ENCODE data around the gene LHFPL6.

LHFPL6 gene

DNA sequence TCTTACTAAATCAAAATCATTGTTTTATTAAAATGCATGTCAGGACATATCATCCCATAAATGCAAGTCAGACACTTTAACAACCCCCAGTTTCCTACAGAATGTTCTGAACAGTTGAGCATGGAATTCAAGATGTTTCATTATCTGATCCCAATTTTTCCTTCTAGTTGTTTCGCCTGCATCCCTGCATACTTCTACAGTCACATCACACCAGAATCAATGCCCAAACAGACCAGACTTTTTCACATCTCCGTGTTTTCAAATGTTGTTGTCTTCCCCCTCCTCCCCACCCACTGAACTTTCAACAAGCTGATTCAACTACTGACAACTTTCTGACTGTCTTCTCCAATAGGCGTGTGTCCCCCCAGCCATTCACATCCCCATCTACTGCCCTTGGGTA is 48.6 kb downstream of the LHFPL6 start:
- no peak for DNase-seq (ENCODE audit: low spot score)

DNA sequence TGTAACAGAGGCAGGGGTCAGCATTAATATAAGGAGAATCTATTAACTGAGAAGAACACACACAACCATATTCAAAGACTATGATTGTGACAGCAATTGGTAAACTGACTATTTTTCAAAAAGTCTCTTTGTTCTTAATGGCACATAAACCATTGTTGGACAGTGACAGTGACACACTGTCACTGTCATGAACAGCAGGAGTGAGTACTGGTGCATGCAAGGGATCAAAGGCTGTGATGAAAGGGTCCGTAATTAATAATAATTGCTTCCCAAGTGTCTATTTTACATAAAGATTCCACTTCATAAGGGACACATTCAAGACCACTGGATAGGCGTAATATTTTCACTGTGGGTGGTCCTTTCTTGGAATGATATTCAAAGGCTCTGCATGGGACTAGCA is 50.7 kb downstream of the LHFPL6 start:
- DNase-seq (ENCODE audit: low spot score): no peak

DNA sequence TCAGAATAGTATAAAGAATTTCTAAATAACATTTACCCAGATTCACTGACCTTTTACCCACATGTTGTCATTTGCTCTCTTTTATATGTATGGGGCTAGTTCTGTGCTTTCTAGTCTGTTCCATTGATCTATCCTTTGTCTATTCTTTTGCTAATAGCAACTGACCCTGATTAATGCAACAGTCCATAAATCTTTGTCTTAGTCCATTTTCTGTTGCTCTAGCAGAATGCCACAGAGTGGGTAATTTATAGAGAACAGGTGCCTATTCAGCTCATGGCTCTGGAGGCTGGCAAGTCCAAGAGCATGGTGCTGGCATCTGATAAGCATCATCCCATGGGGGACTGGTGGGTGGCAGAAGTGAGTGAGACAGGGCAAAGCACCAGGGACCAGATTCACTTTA is 52.1 kb downstream of the LHFPL6 start:
- DNase-seq (ENCODE audit: low spot score): no peak

GRCh38 chr13:39547108-39547507 is 55.9 kb downstream of the LHFPL6 start:
- no peak for DNase-seq (ENCODE audit: low spot score)

GRCh38 chr13:39542361-39542760 is 60.6 kb downstream of the LHFPL6 start:
- DNase-seq (ENCODE audit: low spot score): no peak

GRCh38 chr13:39540929-39541605 is 61.9 kb downstream of the LHFPL6 start:
- DNase-seq (ENCODE audit: low spot score): no peak

GRCh38 chr13:39538816-39539790 is 63.9 kb downstream of the LHFPL6 start:
- no peak for DNase-seq (ENCODE audit: low spot score)

- DNase-seq (ENCODE audit: low spot score): no peak
Observed at GRCh38 chr13:39536906-39537305, 66.1 kb downstream of the LHFPL6 start.

DNA sequence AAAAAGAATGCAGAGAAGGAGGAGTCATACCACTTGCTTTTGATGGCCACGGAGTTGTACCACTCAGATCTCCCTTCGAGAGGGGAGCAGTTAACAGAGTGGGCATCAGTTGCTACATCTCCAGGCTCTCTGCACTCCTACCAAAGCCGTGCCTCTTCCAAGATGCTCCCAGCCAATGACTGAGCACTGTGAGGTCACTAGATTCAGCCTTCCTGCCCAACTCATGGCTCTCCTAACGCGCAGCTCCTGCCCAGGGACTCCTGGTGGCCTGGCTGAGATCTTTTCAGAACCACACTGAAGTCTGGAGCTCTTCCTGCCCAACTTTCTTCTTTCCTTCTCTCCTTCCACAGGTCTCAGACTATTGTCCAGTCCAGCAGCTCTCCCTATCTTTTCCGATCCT is 66.7 kb downstream of the LHFPL6 start:
- DNase-seq (ENCODE audit: low spot score): no peak

- no peak for DNase-seq (ENCODE audit: low spot score)
Observed at GRCh38 chr13:39533651-39534150, 69.3 kb downstream of the LHFPL6 start.

DNA sequence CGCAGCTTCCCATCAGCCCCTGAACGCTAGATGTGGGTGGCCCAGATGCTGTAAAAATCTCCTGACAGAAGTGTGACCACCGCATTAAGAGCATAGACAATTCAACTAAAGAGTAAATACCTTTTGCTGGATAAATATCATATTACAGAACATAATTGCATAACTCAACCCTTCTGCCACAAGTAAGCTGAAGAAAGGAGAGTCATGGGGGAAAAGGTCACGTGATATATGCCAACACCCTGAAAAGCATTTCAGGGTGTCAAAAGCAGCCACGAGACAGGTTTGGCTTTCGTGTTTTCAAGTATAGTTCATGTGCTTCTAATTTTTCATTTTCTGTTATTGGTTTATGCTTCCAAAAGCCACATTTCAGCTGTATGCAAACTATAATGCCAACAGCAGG is 71.3 kb downstream of the LHFPL6 start:
- no peak for DNase-seq (ENCODE audit: low spot score)

- DNase-seq (ENCODE audit: low spot score): no peak
Observed at GRCh38 chr13:39530916-39531315, 72.1 kb downstream of the LHFPL6 start.

GRCh38 chr13:39528661-39528980 is 74.4 kb downstream of the LHFPL6 start:
- DNase-seq (ENCODE audit: low spot score): no peak

GRCh38 chr13:39527961-39528660 is 74.9 kb downstream of the LHFPL6 start:
- DNase-seq (ENCODE audit: low spot score): no peak

DNA sequence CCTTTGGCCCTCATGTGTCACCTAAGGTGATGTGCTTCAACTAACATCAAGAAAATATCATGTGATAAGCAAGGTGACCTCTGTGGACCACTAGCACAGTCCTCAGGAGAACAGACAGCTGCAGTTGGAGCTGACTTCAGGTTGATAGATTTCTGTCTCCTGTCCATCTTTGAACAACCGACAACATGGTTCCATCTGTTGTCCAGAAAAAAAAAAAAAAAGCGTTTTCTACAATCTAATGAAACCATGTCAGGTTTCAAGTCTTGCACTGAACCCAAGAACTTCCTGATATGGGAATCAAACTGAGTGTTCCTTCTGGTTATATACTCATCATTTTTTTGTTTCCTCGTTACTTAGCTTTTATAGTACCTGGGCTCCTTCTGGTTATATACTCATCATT is 75.7 kb downstream of the LHFPL6 start:
- no peak for DNase-seq (ENCODE audit: low spot score)

GRCh38 chr13:39526499-39526898 is 76.5 kb downstream of the LHFPL6 start:
- DNase-seq (ENCODE audit: low spot score): no peak

DNA sequence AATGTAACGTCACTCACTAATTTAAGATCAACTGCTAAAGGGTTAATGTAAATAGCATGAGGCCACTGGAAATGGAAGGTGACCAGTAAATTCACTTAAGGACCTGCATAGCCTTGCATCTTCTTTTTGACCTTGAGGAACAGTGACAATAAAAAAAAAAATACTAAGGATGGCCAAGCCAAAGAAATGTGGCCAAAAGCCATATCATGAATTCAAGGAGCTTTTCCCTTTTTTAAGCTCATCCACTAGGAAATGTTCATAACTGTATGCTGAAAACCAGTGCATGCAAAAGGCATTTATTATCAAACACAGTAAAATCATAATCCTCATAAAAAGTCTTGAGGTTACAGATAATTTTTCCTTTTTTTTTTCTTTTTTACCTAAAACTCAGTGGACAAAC is 77.5 kb downstream of the LHFPL6 start:
- no peak for DNase-seq (ENCODE audit: low spot score)

DNA sequence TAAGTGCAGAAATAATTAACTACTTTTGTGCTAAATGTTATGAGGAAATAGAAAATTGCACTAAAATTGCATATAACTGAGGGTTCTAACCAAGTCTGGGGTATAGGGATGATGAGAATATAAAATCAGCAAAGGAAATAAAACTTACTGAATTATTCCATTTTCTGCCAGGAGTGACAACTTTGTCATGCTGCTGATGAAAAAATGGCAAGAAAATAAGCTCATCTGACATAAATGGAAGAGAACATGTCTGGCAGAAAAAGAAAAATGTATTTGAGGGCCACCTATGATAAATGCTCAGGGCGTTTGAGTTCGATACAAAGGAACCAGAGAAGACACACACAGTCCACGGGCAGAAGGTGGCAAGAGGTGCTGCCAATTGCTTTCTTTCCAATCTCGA is 78.2 kb downstream of the LHFPL6 start:
- DNase-seq (ENCODE audit: low spot score): no peak

DNA sequence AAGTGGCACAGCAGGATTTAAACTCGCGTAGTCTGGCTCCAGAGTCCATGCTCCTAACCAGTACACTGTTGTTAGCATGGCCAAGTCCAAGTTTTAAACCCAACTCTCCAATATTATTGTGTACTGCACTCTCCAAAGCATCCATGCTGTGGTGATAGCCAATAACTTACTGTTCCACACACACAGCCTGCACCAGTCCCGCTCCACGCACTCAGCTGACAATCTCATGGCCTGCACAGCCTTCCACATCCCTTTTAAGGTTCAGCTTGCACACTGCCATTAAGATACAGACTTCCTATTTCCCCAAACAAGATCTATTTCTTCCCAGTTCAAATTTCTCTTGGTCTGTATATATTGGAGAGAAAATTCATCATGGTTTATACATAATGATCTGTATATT is 80.7 kb downstream of the LHFPL6 start:
- DNase-seq (ENCODE audit: low spot score): no peak

DNA sequence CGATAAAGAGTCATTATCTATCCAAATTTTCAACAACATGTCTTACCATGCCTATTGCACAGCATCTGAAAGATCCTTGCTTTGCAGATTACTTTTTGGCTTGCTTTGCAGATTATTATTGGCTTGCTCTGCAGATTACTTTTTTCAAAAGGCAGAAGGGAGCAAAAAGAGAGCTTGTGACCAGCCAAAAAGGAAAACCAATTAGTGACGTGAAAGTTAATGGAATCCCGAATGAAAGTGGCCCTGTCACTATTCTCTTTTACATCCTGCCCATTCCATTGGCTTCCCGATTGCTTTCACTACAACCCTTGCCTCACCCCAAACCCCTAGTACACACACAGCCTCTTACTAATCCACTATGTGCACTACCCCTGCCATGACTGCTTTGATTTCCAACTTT is 81.3 kb downstream of the LHFPL6 start:
- no peak for DNase-seq (ENCODE audit: low spot score)

- no peak for DNase-seq (ENCODE audit: low spot score)
Observed at GRCh38 chr13:39516096-39516495, 86.9 kb downstream of the LHFPL6 start.

- DNase-seq (ENCODE audit: low spot score): no peak
Observed at GRCh38 chr13:39515224-39515714, 87.7 kb downstream of the LHFPL6 start.

- DNase-seq (ENCODE audit: low spot score): no peak
Observed at GRCh38 chr13:39512687-39513086, 90.3 kb downstream of the LHFPL6 start.

All from iPS-NIHi11 (cell line).